ENCODE results near the gene LYPD1.

The LYPD1 gene

DNA sequence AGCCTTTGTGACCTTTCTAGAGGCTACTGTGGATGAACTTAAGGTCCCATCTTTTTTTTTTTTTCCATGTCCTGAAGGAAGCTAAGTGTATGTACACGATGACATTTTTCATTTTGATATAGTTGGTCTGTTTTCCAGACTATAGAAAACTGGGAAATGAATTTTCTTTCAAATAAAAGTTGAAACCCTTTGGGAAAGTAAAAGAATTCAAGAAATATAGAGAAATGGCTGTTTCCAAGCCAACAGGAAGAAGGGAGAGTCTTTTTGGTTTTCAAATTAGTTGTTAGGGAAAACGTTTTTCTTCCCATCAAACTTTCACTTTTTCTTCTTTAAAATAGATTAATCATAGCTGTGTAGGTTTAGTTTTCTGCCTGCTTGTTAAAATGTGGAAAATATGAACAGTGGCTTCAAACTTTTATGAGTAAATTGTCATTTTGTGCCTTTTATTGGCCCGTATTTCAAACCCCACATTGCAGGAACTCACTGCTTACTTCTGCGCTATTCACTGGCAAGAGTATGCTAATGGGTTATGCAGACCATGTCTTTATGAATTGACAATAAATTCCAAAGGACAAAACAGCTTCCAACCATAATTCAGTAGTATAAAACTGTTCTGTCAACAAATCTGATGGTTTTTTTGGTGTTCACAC is 27.7 kb upstream of the LYPD1 start:
- in situ Hi-C loops (cut with HindIII; ENCODE audit: low sequenced_read_pairs) = no loop called here
- no peak overlapping the region for H3K4me3 ChIP-seq (ENCODE audit: low read depth, low read length)
- TF ChIP-seq, protein P1, sequence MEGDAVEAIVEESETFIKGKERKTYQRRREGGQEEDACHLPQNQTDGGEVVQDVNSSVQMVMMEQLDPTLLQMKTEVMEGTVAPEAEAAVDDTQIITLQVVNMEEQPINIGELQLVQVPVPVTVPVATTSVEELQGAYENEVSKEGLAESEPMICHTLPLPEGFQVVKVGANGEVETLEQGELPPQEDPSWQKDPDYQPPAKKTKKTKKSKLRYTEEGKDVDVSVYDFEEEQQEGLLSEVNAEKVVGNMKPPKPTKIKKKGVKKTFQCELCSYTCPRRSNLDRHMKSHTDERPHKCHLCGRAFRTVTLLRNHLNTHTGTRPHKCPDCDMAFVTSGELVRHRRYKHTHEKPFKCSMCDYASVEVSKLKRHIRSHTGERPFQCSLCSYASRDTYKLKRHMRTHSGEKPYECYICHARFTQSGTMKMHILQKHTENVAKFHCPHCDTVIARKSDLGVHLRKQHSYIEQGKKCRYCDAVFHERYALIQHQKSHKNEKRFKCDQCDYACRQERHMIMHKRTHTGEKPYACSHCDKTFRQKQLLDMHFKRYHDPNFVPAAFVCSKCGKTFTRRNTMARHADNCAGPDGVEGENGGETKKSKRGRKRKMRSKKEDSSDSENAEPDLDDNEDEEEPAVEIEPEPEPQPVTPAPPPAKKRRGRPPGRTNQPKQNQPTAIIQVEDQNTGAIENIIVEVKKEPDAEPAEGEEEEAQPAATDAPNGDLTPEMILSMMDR (IDR thresholded peaks at IDR 0.05; ENCODE audit: low read depth, low read length, missing control alignments) = no peak
- DNase-seq (ENCODE audit: low read depth) = no peak

DNA sequence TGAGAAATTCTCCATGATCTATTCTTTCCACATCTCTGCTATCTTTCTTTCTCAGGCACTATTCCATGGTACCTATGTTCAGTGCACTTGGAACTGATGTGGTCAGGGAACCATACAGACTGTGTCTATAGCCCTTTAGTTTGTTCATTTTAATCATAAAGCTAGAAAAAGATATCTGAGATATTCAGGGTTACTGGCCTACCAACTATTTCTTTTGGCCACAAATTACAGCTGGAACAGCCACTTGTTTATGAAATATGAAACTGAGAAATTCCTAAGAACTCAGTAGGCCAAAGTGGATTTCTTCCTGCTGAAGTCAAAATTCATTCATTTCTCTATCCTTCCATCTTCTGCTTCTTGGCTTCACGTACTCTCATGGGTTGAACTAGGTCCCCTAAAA is 22.8 kb upstream of the LYPD1 start:
- H3K4me3 ChIP-seq (ENCODE audit: low read depth, low read length) = no peak overlapping the region
- DNase-seq (ENCODE audit: low read depth) = no peak
- TF ChIP-seq, protein P1 (IDR thresholded peaks at IDR 0.05; ENCODE audit: low read depth, low read length, missing control alignments) = no peak
- in situ Hi-C loops (cut with HindIII; ENCODE audit: low sequenced_read_pairs) = no loop called here

DNA sequence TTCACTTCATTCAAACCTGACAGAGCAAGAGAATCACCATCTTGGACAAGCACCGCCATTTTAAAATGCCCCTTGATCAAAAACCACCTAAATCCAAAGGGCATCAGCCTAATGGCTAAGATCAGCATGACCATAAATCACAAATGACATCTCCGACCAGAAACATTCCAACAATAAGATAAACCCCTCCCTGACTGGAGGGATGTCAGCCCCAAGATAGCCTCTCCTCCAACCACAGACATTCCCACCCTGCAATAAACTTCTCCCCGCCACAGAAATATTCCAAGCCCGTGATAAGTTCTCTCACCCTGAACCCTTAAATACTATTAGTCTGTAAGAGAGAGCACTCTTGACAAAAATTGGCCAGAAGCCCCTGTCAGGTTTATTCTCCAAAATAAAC is 21.6 kb upstream of the LYPD1 start:
- DNase-seq (ENCODE audit: low read depth) = no peak
- in situ Hi-C loops (cut with HindIII; ENCODE audit: low sequenced_read_pairs) = no loop called here
- TF ChIP-seq, protein P1 (IDR thresholded peaks at IDR 0.05; ENCODE audit: low read depth, low read length, missing control alignments) = no peak
- no peak overlapping the region for H3K4me3 ChIP-seq (ENCODE audit: low read depth, low read length)

DNA sequence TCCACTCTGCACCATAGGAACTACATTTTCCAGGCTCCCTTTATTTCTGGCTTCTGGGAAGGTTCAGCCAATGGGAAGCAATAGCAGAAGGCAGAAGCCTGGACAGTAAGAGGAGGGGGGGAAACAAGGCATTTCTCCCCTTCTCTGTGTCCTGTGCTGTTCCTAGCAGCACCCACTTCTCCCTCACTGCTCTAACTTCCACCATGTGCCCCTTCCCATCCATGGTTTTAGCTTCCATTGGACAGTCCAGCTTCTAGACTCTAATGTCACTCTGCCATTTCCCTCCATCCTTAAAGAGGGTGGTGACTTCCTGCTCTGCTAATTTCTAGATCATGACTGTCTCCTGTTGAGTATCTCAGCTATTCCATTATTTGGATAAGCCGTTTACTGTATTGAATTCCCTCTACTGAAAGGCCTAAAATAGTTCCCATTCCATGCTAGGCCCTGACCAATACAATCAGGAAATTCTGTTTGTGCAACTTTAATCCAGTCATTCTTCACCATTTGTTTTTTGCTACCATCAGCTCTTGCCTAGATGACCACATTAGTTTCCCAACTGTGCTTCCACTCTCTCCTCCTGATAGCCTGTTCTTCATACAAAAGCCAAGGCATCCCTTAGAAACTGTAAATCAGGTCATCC is 20.8 kb upstream of the LYPD1 start:
- TF ChIP-seq, protein P1 (IDR thresholded peaks at IDR 0.05; ENCODE audit: low read depth, low read length, missing control alignments) = no peak
- in situ Hi-C loops (cut with HindIII; ENCODE audit: low sequenced_read_pairs) = no loop called here
- no peak for DNase-seq (ENCODE audit: low read depth)
- no peak overlapping the region for H3K4me3 ChIP-seq (ENCODE audit: low read depth, low read length)

DNA sequence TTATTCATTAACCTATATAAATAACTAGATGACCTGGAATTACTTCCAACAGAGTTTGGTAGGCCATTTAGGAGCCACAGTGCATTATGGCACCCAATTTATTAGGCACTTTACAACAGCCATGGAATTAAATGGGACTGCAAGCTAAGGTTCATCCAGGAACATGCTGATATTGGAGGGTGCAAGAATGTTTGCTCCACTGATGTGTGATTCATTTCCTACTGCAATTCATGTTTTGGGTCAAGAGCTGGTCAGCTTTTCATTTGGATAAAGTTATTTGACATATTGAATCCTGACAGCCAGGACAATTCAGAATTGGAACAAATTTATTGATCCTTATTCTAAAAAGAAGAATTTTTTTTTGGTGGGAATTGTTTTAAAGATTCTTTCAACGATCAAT is 11.8 kb upstream of the LYPD1 start:
- TF ChIP-seq, protein P1 (IDR thresholded peaks at IDR 0.05; ENCODE audit: low read depth, low read length, missing control alignments) = no peak
- DNase-seq (ENCODE audit: low read depth) = no peak
- H3K4me3 ChIP-seq (ENCODE audit: low read depth, low read length) = no peak overlapping the region
- in situ Hi-C loops (cut with HindIII; ENCODE audit: low sequenced_read_pairs) = no loop called here

DNA sequence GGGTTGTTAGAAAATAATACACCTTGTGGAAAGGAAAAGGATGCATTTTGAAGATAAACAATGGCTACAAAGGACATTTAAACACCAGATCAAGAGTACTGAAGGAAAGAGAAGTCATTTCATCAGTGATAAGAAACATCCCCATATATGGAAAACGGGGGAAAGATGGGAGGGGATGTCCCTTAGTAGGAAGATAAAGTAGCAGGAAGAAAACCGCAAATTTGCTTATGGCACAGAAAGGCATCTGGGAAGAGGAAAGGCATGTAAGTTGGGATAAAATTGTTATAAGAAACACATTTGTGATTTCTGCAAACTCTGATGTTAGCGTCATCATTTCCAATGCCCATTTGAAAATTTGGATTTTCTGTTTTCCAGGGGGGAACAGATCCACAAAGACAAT is 10.5 kb upstream of the LYPD1 start:
- no peak overlapping the region for H3K4me3 ChIP-seq (ENCODE audit: low read depth, low read length)
- no peak for DNase-seq (ENCODE audit: low read depth)
- TF ChIP-seq, protein P1 (IDR thresholded peaks at IDR 0.05; ENCODE audit: low read depth, low read length, missing control alignments) = no peak
- in situ Hi-C loops (cut with HindIII; ENCODE audit: low sequenced_read_pairs) = no loop called here
